Measurements from ENCODE around the gene UVRAG.

UVRAG gene

GRCh38 chr11:75810637-75811390 is 4.2 kb upstream of the UVRAG start:
- DNase-seq: no peak

GRCh38 chr11:75811485-75811884 is 3.5 kb upstream of the UVRAG start:
- no peak for DNase-seq

- DNase-seq: no peak
Observed at GRCh38 chr11:75812542-75813040, 2.4 kb upstream of the UVRAG start.

GRCh38 chr11:75813124-75813523 is 1.9 kb upstream of the UVRAG start:
- DNase-seq: no peak

- no peak for DNase-seq
Observed at GRCh38 chr11:75813622-75814039, 1.4 kb upstream of the UVRAG start.

GRCh38 chr11:75814363-75814676 is 690 bp upstream of the UVRAG start:
- no peak for DNase-seq

GRCh38 chr11:75815345-75816168 is 547 bp downstream of the UVRAG start:
- no peak for DNase-seq

- DNase-seq: no peak
Observed at GRCh38 chr11:75816561-75817239, 1.7 kb downstream of the UVRAG start.

GRCh38 chr11:75820645-75821044 is 5.6 kb downstream of the UVRAG start:
- DNase-seq: no peak

- no peak for DNase-seq
Observed at GRCh38 chr11:75821202-75821601, 6.2 kb downstream of the UVRAG start.

GRCh38 chr11:75822541-75822940 is 7.5 kb downstream of the UVRAG start:
- no peak for DNase-seq

- no peak for DNase-seq
Observed at GRCh38 chr11:75823415-75823814, 8.4 kb downstream of the UVRAG start.

GRCh38 chr11:75823946-75824345 is 8.9 kb downstream of the UVRAG start:
- DNase-seq: no peak

GRCh38 chr11:75826461-75827230 is 11.6 kb downstream of the UVRAG start:
- DNase-seq: no peak

GRCh38 chr11:75827562-75827961 is 12.6 kb downstream of the UVRAG start:
- DNase-seq: no peak

- DNase-seq: no peak
Observed at GRCh38 chr11:75831915-75832502, 17.0 kb downstream of the UVRAG start.

GRCh38 chr11:75834728-75835127 is 19.7 kb downstream of the UVRAG start:
- no peak for DNase-seq

- DNase-seq: no peak
Observed at GRCh38 chr11:75836417-75836816, 21.4 kb downstream of the UVRAG start.

GRCh38 chr11:75839851-75840250 is 24.8 kb downstream of the UVRAG start:
- no peak for DNase-seq

- no peak for DNase-seq
Observed at GRCh38 chr11:75840522-75840921, 25.5 kb downstream of the UVRAG start.

- no peak for DNase-seq
Observed at GRCh38 chr11:75841739-75842138, 26.7 kb downstream of the UVRAG start.

- no peak for DNase-seq
Observed at GRCh38 chr11:75845324-75845723, 30.3 kb downstream of the UVRAG start.
